Stimulated activated naive CD8-positive, alpha-beta T cell treated with anti-CD3 and anti-CD28 coated beads, Interleukin-15, Interleukin-2, amounts not matched to agents 100 ng/mL and 50 ng/mL, for 24 hours (primary cell): Measurements from ENCODE around the gene DCP1A.

ENCODE experiments used
- H3K27ac Mint-ChIP-seq: one replicate; pipeline ENCODE4 v1.8.0; 2021; ENCODE audit warnings: mild to moderate bottlenecking, mixed read lengths
- H3K27me3 Mint-ChIP-seq: one replicate; pipeline ENCODE4 v1.8.0; 2021; ENCODE audit warnings: mixed read lengths
- H3K36me3 Mint-ChIP-seq: one replicate; pipeline ENCODE4 v1.8.0; 2021; ENCODE audit warnings: low read depth, mixed read lengths
- H3K4me1 Mint-ChIP-seq: one replicate; pipeline ENCODE4 v1.8.0; 2021; ENCODE audit warnings: low read depth, mixed read lengths
- H3K4me3 Mint-ChIP-seq: one replicate; pipeline ENCODE4 v1.8.0; 2021; ENCODE audit warnings: mild to moderate bottlenecking, mixed read lengths
- H3K9me3 Mint-ChIP-seq: one replicate; pipeline ENCODE4 v1.8.0; 2021; ENCODE audit warnings: mixed read lengths

The DCP1A gene

GRCh38 chr3:53252096-53252946 is 95.0 kb downstream of the DCP1A start:
- Mint-ChIP-seq H3K27me3 (no peaks in the 10 kb centered on the region), H3K9me3 (no peaks in the 10 kb centered on the region), H3K4me1 (peaks cover 53% of the 10 kb centered on the region), H3K36me3 (peaks cover 34% of the 10 kb centered on the region), H3K27ac (peak overlapping the region; percentile 59), H3K4me3 (peak overlapping the region; percentile 92)

- Mint-ChIP-seq H3K36me3 (peaks cover 44% of the 10 kb centered on the region), H3K9me3 (no peaks in the 10 kb centered on the region), H3K27me3 (no peaks in the 10 kb centered on the region), H3K27ac (peak overlapping the region; percentile 47), H3K4me1 (peaks cover 56% of the 10 kb centered on the region), H3K4me3 (no peak overlapping the region)
Observed at GRCh38 chr3:53250881-53251605, 96.3 kb downstream of the DCP1A start.

GRCh38 chr3:53250453-53250852 is 96.9 kb downstream of the DCP1A start:
- peaks cover 50% of the 10 kb centered on the region for H3K36me3 Mint-ChIP-seq
- no peak overlapping the region for H3K4me3 Mint-ChIP-seq

GRCh38 chr3:53248161-53248560 is 99.2 kb downstream of the DCP1A start:
- Mint-ChIP-seq H3K4me1 (peaks cover 45% of the 10 kb centered on the region), H3K9me3 (no peaks in the 10 kb centered on the region), H3K27ac (peak overlapping the region; percentile 36), H3K36me3 (peaks cover 38% of the 10 kb centered on the region), H3K27me3 (no peaks in the 10 kb centered on the region), H3K4me3 (no peak overlapping the region)

More at GRCh38 chr3:53250453-53250852, 96.9 kb downstream of the DCP1A start:
- H3K9me3 Mint-ChIP-seq: no peaks in the 10 kb centered on the region
- no peaks in the 10 kb centered on the region for H3K27me3 Mint-ChIP-seq
- H3K4me1 Mint-ChIP-seq: peaks cover 57% of the 10 kb centered on the region
- no peak overlapping the region for H3K27ac Mint-ChIP-seq

- H3K27ac Mint-ChIP-seq: peak overlapping the region; percentile 32
- H3K4me3 Mint-ChIP-seq: no peak overlapping the region
- peaks cover 36% of the 10 kb centered on the region for H3K36me3 Mint-ChIP-seq
- H3K4me1 Mint-ChIP-seq: peaks cover 39% of the 10 kb centered on the region
- H3K9me3 Mint-ChIP-seq: no peaks in the 10 kb centered on the region
- no peaks in the 10 kb centered on the region for H3K27me3 Mint-ChIP-seq
Observed at GRCh38 chr3:53247619-53248018, 99.7 kb downstream of the DCP1A start.

GRCh38 chr3:53244271-53244670 is 103.1 kb downstream of the DCP1A start:
- no peak overlapping the region for H3K4me3 Mint-ChIP-seq
- peaks cover 15% of the 10 kb centered on the region for H3K4me1 Mint-ChIP-seq
- H3K27ac Mint-ChIP-seq: no peak overlapping the region
- peaks cover 42% of the 10 kb centered on the region for H3K36me3 Mint-ChIP-seq
- H3K9me3 Mint-ChIP-seq: no peaks in the 10 kb centered on the region
- no peaks in the 10 kb centered on the region for H3K27me3 Mint-ChIP-seq

- Mint-ChIP-seq H3K4me1 (peaks cover 15% of the 10 kb centered on the region), H3K9me3 (no peaks in the 10 kb centered on the region), H3K36me3 (peaks cover 47% of the 10 kb centered on the region), H3K27ac (no peak overlapping the region), H3K27me3 (no peaks in the 10 kb centered on the region), H3K4me3 (no peak overlapping the region)
Observed at GRCh38 chr3:53243785-53244184, 103.6 kb downstream of the DCP1A start.

- Mint-ChIP-seq H3K9me3 (no peaks in the 10 kb centered on the region), H3K4me3 (no peak overlapping the region), H3K27me3 (no peaks in the 10 kb centered on the region), H3K4me1 (peaks cover 15% of the 10 kb centered on the region), H3K27ac (no peak overlapping the region), H3K36me3 (peaks cover 48% of the 10 kb centered on the region)
Observed at GRCh38 chr3:53243165-53243564, 104.2 kb downstream of the DCP1A start.

- H3K36me3 Mint-ChIP-seq: peaks cover 46% of the 10 kb centered on the region
- peaks cover 9% of the 10 kb centered on the region for H3K4me1 Mint-ChIP-seq
- H3K9me3 Mint-ChIP-seq: no peaks in the 10 kb centered on the region
- no peak overlapping the region for H3K27ac Mint-ChIP-seq
- H3K27me3 Mint-ChIP-seq: no peaks in the 10 kb centered on the region
- no peak overlapping the region for H3K4me3 Mint-ChIP-seq
Observed at GRCh38 chr3:53242642-53243041, 104.7 kb downstream of the DCP1A start.

GRCh38 chr3:53242155-53242554 is 105.2 kb downstream of the DCP1A start:
- no peak overlapping the region for H3K4me3 Mint-ChIP-seq
- peaks cover 44% of the 10 kb centered on the region for H3K36me3 Mint-ChIP-seq

GRCh38 chr3:53240989-53241972 is 106.1 kb downstream of the DCP1A start:
- Mint-ChIP-seq H3K36me3 (peaks cover 44% of the 10 kb centered on the region), H3K27ac (no peak overlapping the region), H3K4me3 (no peak overlapping the region), H3K4me1 (peaks cover 7% of the 10 kb centered on the region), H3K9me3 (no peaks in the 10 kb centered on the region), H3K27me3 (no peaks in the 10 kb centered on the region)

More at GRCh38 chr3:53242155-53242554, 105.2 kb downstream of the DCP1A start:
- H3K4me1 Mint-ChIP-seq: peaks cover 8% of the 10 kb centered on the region
- H3K27me3 Mint-ChIP-seq: no peaks in the 10 kb centered on the region
- no peaks in the 10 kb centered on the region for H3K9me3 Mint-ChIP-seq
- no peak overlapping the region for H3K27ac Mint-ChIP-seq

- H3K36me3 Mint-ChIP-seq: peaks cover 42% of the 10 kb centered on the region
- no peak overlapping the region for H3K4me3 Mint-ChIP-seq
- H3K9me3 Mint-ChIP-seq: no peaks in the 10 kb centered on the region
- H3K27me3 Mint-ChIP-seq: no peaks in the 10 kb centered on the region
- no peak overlapping the region for H3K27ac Mint-ChIP-seq
- peaks cover 4% of the 10 kb centered on the region for H3K4me1 Mint-ChIP-seq
Observed at GRCh38 chr3:53239800-53240199, 107.5 kb downstream of the DCP1A start.

- no peaks in the 10 kb centered on the region for H3K27me3 Mint-ChIP-seq
- peaks cover 3% of the 10 kb centered on the region for H3K4me1 Mint-ChIP-seq
- H3K27ac Mint-ChIP-seq: no peak overlapping the region
- H3K36me3 Mint-ChIP-seq: peaks cover 42% of the 10 kb centered on the region
- H3K4me3 Mint-ChIP-seq: no peak overlapping the region
- H3K9me3 Mint-ChIP-seq: no peaks in the 10 kb centered on the region
Observed at GRCh38 chr3:53238886-53239285, 108.5 kb downstream of the DCP1A start.

- Mint-ChIP-seq H3K9me3 (no peaks in the 10 kb centered on the region), H3K4me3 (no peak overlapping the region), H3K4me1 (no peaks in the 10 kb centered on the region), H3K27me3 (no peaks in the 10 kb centered on the region), H3K36me3 (peaks cover 47% of the 10 kb centered on the region), H3K27ac (no peak overlapping the region)
Observed at GRCh38 chr3:53238051-53238850, 109.1 kb downstream of the DCP1A start.
